Activated naive CD8-positive, alpha-beta T cell treated with anti-CD3 and anti-CD28 coated beads for 36 hours (primary cell): ENCODE results near the gene BLCAP. TPM values are rescaled to one million over a fixed set of nuclear protein-coding genes. Genes with fewer than 3 reads are reported as not detected.

Experiments
- DNase-seq: peaks from one replicate; pipeline ENCODE4 v3.0.0; 2021
- H3K27ac Mint-ChIP-seq: one replicate; pipeline ENCODE4 v1.8.0; 2022; ENCODE audit warnings: mild to moderate bottlenecking, moderate library complexity, mixed read lengths
- H3K27me3 Mint-ChIP-seq: one replicate; pipeline ENCODE4 v1.8.0; 2022; ENCODE audit warnings: mild to moderate bottlenecking, mixed read lengths
- H3K36me3 Mint-ChIP-seq: one replicate; pipeline ENCODE4 v1.8.0; 2021; ENCODE audit warnings: mild to moderate bottlenecking, mixed read lengths
- H3K4me1 Mint-ChIP-seq: one replicate; pipeline ENCODE4 v1.8.0; 2021; ENCODE audit warnings: mixed read lengths
- H3K4me3 Mint-ChIP-seq: one replicate; pipeline ENCODE4 v1.8.0; 2022; ENCODE audit warnings: mild to moderate bottlenecking, moderate library complexity, mixed read lengths
- H3K9me3 Mint-ChIP-seq: one replicate; pipeline ENCODE4 v1.8.0; 2022; ENCODE audit warnings: mixed read lengths
- total RNA-seq, 2 experiments: library from RNA; stranded (reverse); gene quantifications; one replicate each; pipeline ENCODE4 v1.2.3, GENCODE V29; 2021

BLCAP gene
- total RNA-seq, 2 experiments from 2014 or later = 29.4 to 30.9 TPM

DNA sequence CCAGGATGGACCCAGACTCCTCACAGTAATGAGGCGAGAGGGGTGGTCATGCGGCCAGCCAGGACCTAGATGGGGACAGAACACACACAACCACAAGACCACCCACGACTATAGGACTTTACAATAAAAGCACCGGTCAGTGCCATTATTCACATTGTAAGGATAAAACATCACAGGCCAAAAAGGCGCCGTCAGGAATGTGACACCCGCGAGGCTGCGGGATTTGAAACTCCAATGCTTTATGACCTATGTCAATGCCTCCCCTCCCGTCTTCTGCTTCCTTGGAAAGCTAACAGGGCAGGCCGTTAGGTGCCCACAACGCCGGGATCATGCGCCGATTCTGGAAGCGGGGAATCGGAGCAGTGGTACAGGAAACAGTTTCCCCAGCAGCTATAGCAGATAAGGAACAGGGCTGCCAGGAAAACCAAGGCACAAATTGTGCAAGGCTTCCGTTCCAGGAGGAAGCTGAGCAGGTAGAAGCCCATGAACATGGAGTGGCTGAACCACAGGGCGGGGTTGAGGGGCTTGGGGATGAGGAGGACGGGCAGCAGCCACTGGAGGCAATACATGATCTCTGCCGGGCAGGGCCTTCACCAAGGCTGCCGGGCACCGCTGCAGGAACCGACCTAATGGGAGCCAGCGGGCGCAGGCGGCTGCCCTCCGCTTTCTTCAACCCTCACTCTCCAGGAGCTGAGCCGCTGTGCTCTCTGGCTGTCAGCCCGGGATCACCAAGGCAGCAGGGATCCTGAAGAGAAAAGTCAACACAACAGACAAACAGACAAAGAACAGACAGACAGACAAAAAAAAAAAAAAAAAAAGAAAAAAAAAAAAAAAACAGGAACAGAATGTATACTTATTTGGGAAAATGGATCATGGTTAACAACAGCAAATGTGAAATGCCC is 8.8 kb downstream of the BLCAP start:
- H3K27ac Mint-ChIP-seq = no peak overlapping the region
- H3K27me3 Mint-ChIP-seq = no peaks in the 10 kb centered on the region
- no peak for DNase-seq
- peaks cover 20% of the 10 kb centered on the region for H3K4me1 Mint-ChIP-seq
- H3K36me3 Mint-ChIP-seq = peaks cover 11% of the 10 kb centered on the region
- no peaks in the 10 kb centered on the region for H3K9me3 Mint-ChIP-seq
- no peak overlapping the region for H3K4me3 Mint-ChIP-seq

DNA sequence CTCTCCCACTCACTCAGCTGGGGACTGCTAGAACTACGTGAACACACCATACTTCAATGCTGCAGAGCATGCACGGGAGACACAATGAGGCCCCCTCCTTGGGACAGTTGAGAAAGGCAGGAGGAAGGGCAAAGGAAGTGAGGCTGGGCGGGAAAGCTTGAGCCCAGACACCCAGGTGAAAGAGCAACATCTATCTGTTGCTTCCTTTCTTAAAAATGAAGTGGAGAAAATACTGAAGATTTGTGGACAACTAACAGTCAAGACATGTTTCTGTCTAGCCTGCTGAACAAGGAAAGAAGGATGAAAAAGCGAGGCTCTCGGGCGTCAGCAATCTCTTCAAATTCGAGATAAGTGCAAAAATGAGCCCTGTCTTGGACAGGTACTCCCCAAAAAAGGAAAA is 9.6 kb downstream of the BLCAP start:
- no peak for DNase-seq
- peaks cover 22% of the 10 kb centered on the region for H3K4me1 Mint-ChIP-seq
- H3K27me3 Mint-ChIP-seq = no peaks in the 10 kb centered on the region
- H3K36me3 Mint-ChIP-seq = peaks cover 11% of the 10 kb centered on the region
- no peak overlapping the region for H3K4me3 Mint-ChIP-seq
- H3K9me3 Mint-ChIP-seq = no peaks in the 10 kb centered on the region
- H3K27ac Mint-ChIP-seq = no peak overlapping the region

DNA sequence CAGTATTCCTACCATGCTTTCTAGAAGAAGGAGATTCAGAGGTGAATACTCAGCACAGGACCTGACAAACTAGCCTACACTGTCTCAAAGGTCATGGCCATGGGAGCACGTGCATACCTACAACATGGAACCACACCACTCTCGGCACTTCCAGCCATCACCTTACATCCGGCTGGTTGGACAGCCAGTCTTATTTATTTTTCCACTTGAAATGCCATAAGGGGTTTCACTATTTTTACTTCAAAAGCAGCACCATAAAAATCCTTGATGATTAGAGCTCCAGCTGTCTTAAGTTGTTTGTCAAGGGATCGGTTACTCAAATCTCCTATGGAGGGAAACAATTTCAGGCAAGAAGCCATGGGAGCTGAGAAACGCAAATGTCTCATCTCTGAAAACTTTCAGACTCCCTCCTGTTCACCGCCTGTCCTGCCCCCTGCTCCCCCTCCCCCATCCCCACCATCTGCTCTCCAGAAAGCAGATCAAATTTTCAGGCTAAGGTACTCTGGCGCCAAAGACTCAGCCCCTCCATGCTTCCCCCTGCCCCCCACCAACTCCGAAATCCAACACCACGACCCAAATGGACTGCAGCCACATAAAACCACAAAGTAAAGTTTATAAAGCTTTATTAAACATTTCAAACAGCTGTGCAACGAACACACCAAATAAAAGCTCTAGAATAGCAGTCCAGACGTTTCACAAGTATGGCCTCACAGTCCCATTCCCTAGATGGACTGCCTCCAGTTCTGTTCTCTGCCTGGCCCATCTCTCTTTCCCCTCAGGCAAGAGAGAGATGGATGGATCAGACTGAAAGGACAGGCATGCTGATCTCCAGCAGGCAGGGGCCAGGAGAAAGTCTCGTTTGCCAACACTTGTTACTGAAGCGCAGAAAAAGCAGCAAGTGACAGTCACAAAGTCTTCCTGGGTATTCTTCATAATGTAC is 10.6 kb downstream of the BLCAP start:
- Mint-ChIP-seq H3K27ac (no peak overlapping the region), H3K9me3 (no peaks in the 10 kb centered on the region), H3K36me3 (peaks cover 11% of the 10 kb centered on the region), H3K4me3 (no peak overlapping the region), H3K4me1 (peaks cover 20% of the 10 kb centered on the region), H3K27me3 (no peaks in the 10 kb centered on the region)
- DNase-seq = no peak

DNA sequence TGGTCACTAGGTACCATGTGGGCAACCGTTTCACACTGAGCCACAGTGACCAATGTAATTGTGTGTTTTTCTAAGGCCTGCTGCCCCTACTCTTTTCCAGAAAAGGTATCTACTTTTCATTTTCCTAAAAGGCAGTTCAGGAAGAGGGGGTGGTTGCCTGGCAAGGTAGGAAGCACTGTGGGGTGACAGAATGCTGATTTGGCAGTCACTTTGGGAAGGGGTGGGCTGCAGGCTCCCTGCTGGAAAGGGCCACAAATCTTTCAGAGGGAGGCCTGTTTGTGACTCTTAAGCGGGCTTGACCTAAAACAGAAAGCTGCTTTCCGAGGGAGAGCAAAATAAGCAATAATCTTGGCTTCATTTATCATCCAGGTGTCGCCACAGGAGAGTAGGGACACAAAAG is 11.8 kb downstream of the BLCAP start:
- H3K9me3 Mint-ChIP-seq = no peaks in the 10 kb centered on the region
- no peaks in the 10 kb centered on the region for H3K27me3 Mint-ChIP-seq
- no peak overlapping the region for H3K4me3 Mint-ChIP-seq
- no peak overlapping the region for H3K27ac Mint-ChIP-seq
- peaks cover 19% of the 10 kb centered on the region for H3K4me1 Mint-ChIP-seq
- peaks cover 13% of the 10 kb centered on the region for H3K36me3 Mint-ChIP-seq
- no peak for DNase-seq

DNA sequence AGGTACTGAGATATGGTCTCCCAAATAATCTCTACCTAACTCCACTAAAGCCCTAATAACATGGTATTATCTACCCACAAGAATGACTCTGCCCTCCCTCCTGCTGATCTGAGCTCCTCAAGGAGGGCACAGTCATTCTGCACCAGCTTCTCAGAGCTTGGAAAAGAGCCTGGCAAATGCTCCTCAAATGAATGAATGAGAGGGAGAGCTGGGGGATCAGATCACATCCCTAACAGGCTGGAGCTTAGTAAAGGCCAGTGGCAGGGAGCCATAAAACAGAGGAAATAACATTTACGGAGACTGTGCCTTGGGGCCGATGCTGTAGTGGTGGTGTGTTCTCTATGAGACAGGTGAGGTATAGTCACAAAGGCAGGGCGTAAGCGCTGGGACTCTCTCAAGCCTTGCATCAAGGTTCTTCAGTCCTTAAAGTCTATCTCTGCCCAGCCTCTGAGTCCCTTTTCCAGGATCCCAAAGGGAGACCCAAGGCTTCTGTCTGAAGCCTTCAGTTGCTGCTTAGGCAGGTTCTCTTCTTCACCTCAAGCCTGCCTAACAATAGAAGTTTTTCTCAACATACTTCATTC is 13.8 kb downstream of the BLCAP start:
- Mint-ChIP-seq H3K4me1 (peaks cover 11% of the 10 kb centered on the region), H3K4me3 (no peak overlapping the region), H3K27me3 (no peaks in the 10 kb centered on the region), H3K9me3 (no peaks in the 10 kb centered on the region), H3K36me3 (peaks cover 6% of the 10 kb centered on the region), H3K27ac (no peak overlapping the region)
- no peak for DNase-seq

DNA sequence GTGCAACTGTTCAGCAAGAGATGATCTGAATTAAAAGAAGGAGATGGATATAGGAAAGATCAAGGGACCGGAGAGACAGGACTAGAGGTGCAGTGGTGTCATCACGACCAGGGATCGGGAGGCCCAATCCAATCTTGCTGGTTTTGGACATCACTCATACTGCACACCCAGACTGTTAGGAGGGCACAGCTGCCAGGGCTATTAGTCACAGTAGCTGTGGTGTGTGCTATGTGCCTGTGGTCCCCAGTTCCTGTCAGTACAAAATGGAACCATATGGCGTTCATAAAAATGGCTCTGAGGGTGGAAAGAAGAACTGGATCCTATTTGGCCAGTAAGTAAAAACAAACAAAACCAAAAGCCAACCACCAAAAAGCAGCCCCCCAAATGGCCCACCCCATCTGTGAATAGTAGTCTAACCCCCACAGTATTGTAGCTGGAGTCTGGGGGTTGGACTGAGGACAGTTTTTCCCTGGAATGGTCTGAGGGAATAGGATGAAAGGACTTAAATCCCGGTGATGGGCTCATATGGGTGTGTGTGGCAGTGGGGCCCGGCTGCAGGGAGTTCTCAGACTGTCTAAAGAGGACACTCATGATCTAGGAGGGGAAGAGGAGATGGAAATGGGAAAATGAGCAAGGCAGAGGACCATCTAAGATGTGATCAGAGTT is 15.9 kb downstream of the BLCAP start:
- no peaks in the 10 kb centered on the region for H3K27me3 Mint-ChIP-seq
- H3K36me3 Mint-ChIP-seq = peaks cover 6% of the 10 kb centered on the region
- no peak overlapping the region for H3K27ac Mint-ChIP-seq
- no peak overlapping the region for H3K4me3 Mint-ChIP-seq
- DNase-seq = no peak
- H3K4me1 Mint-ChIP-seq = peaks cover 9% of the 10 kb centered on the region
- no peaks in the 10 kb centered on the region for H3K9me3 Mint-ChIP-seq

DNA sequence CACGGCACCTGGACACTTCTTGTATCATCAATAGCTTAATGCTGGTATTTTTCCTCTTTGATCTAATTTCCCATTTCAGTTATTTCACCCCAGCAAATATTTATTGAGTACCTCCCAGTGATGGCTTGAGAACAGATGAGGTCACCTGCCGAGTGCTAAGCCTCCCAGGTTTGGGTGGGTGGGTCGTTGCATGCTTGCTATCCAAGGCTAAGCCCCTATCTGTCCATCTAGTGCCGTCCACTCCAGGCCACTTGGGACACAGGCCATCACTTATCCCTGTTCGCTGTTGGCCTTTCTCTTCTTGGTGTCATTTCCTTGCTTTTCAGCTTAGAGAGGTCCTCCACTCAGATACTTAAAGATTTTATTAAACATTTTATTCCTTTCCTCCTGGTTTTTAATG is 17.4 kb downstream of the BLCAP start:
- H3K36me3 Mint-ChIP-seq = peaks cover 6% of the 10 kb centered on the region
- H3K9me3 Mint-ChIP-seq = no peaks in the 10 kb centered on the region
- no peaks in the 10 kb centered on the region for H3K27me3 Mint-ChIP-seq
- DNase-seq = no peak
- no peak overlapping the region for H3K27ac Mint-ChIP-seq
- peaks cover 5% of the 10 kb centered on the region for H3K4me1 Mint-ChIP-seq
- no peak overlapping the region for H3K4me3 Mint-ChIP-seq

DNA sequence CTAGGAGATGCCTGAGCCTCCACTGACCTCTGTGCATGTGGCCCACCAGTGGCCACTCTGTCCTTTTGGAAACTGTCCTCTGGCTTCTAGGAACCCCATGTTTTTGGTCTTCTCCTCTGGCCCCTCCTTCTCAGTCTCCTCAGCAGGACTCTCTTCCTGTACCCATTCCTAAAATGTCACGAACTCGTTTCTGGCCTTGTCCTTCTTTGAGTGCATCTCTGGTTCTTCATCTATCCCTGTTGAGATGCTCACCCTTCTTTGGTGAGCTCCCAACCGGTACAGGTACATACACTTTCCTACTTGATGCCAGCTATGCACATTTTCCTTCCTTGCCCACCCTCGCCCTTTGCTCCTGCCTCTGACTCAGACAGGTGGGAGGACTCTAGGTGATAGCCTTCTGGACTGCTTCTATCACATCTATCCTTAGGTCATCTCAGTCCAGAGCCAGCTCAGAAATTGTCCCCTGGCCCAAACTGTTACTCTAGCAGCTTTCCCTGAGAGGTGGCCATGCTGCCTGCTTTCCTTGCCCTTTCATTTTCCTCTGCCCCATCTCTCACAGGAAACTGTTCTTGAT is 21.4 kb downstream of the BLCAP start:
- no peaks in the 10 kb centered on the region for H3K36me3 Mint-ChIP-seq
- no peak overlapping the region for H3K27ac Mint-ChIP-seq
- no peaks in the 10 kb centered on the region for H3K4me1 Mint-ChIP-seq
- no peak overlapping the region for H3K4me3 Mint-ChIP-seq
- H3K27me3 Mint-ChIP-seq = no peaks in the 10 kb centered on the region
- H3K9me3 Mint-ChIP-seq = no peaks in the 10 kb centered on the region
- no peak for DNase-seq

DNA sequence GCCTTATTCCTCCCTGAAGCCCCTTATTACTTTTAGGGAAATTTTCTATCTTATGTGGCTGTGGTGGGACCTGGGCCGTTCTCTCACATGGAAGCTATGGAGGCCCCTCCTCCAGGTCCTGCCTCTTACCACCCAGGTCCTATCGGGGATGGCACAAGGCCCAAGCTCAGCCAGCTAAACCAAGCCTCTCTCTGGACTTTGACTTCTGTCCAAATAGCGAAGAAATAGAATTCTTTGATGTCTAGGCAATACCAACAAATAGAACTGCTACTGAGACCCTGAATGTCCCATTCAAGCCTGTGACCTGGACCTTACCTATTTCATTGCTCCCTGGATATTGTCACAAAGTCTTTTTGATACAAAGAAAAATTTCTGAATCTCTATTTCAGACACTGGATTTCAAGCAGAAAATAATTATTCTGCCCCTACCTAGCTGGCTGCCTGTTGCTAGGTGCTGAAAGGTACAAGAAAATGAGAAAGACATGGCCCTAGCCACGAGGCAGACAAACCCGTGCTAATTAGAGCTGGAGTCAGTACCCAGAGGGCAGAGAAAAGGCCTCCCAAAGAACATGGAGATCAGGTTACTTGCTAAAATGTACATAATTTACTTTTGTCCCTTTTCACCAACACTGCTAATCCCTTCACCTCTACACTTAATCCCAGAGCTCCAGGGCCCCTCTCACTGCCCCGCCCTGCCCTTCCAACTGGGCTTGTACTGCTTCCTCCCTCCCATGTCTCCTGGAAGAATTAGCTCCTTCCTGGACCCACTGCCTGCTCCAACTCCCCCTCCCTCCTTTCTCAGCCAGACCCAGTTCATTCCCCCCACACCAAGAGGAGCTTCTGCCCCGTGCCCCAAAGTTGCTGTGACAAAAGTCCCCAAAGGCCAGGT is 22.2 kb downstream of the BLCAP start:
- Mint-ChIP-seq H3K4me3 (no peak overlapping the region), H3K4me1 (no peaks in the 10 kb centered on the region), H3K9me3 (no peaks in the 10 kb centered on the region), H3K27me3 (no peaks in the 10 kb centered on the region), H3K27ac (no peak overlapping the region), H3K36me3 (no peaks in the 10 kb centered on the region)
- no peak for DNase-seq

DNA sequence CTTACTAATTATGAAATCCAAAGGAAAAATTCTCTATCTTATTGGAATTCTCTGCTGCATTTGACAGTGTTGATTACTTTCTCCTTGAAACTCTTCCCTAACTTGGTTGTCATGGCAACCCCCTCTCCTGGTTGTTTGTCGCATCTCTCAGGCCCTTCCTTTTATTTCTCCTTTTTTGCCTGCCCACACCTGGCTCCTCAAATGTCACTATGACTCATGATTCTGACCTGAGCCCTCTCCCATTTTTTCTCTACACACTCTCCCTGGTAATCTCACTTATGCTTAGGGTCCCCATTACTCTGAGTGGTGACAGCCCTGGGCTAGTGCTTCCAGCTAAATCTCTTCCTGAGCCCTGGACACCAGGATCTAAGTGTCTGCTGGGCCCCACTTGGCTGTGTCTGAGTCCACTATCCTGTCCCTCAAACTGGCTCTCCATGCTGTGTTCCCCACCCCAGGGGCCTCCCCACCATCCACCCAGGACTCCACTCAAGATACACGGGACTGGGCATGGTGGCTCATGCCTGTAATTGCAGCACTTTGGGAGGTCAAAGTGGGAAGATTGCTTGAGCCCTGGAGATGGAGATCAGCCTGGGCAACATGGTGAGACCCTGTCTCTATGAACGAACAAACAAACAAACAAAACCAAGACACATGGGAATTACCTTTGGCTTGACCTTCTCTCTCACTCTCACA is 23.1 kb downstream of the BLCAP start:
- H3K9me3 Mint-ChIP-seq = no peaks in the 10 kb centered on the region
- no peak for DNase-seq
- H3K27me3 Mint-ChIP-seq = no peaks in the 10 kb centered on the region
- H3K36me3 Mint-ChIP-seq = no peaks in the 10 kb centered on the region
- H3K4me3 Mint-ChIP-seq = no peak overlapping the region
- H3K27ac Mint-ChIP-seq = no peak overlapping the region
- no peaks in the 10 kb centered on the region for H3K4me1 Mint-ChIP-seq

DNA sequence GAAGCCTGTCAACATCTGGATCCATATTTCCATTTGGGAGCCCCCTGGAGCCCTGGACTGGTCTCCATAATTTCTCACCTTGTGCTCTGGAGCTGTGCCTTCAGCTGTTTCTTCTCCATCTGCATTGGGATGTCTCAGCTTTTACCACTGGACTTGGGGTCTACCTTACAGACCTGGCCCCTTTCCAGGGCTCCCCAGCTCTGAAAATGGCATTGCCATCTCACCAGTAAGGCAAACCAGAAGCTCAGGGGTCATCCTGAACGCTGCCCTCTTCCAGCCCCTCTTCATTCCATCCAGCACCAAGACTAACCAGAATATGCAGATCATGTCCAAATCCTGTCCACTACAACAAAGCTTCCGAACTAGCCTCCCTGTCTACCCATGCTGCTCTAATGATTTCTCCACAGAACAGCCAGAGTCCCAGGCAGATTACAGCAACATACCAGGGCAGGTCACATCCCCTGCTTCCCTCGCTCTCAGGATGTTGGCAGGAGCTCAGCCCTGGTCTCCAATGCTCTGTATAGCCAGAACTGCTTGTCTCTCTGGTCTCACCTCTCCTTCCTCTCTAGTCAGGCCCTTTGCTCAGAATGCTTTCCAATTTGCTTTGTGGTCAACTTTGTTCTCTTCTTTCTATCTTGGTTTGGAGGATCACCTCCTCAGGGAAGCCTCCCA is 24.3 kb downstream of the BLCAP start:
- no peak overlapping the region for H3K4me3 Mint-ChIP-seq
- no peaks in the 10 kb centered on the region for H3K4me1 Mint-ChIP-seq
- H3K9me3 Mint-ChIP-seq = no peaks in the 10 kb centered on the region
- H3K27ac Mint-ChIP-seq = no peak overlapping the region
- DNase-seq = no peak
- H3K27me3 Mint-ChIP-seq = no peaks in the 10 kb centered on the region
- H3K36me3 Mint-ChIP-seq = no peaks in the 10 kb centered on the region

DNA sequence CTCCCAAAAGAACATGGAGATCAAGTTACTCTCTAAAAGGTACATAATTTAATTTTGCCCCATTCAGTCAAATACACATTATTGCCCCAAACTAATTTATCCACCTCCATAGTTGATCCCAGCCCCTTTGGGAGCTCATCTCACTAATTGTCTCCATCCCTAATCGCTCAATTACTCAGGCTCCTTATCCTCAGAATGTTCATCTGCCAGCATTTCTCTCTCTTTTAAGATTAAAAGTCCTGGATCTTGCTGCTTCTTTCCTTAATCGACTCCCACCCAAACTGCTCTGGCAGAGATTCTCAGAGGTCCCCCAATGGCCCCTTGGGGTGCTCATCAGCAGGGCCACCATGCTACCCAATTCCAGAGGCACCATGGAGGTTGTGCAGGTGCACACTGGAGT is 25.0 kb downstream of the BLCAP start:
- H3K27ac Mint-ChIP-seq = no peak overlapping the region
- DNase-seq = no peak
- no peaks in the 10 kb centered on the region for H3K9me3 Mint-ChIP-seq
- H3K36me3 Mint-ChIP-seq = no peaks in the 10 kb centered on the region
- H3K4me1 Mint-ChIP-seq = no peaks in the 10 kb centered on the region
- H3K27me3 Mint-ChIP-seq = no peaks in the 10 kb centered on the region
- H3K4me3 Mint-ChIP-seq = no peak overlapping the region

DNA sequence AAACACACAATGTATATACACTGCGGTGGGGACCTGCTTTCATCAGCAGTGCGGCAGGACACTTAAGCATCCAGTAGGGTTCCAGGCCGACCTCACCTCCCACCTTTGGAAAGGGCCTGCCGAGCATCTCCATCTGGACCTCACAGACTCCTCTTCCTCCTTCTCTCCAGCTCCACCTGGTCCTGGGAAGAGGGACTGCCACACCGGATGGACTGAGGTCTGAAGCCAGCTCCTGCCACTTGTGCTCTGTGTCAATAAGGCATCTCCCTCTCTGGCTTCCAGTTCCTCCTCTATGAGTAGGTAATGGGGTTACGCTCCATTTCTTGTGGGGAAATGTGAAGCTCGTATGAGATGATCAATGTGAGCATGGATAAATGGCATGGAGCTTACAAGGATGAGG is 25.7 kb downstream of the BLCAP start:
- no peak overlapping the region for H3K4me3 Mint-ChIP-seq
- no peaks in the 10 kb centered on the region for H3K9me3 Mint-ChIP-seq
- no peaks in the 10 kb centered on the region for H3K27me3 Mint-ChIP-seq
- H3K4me1 Mint-ChIP-seq = no peaks in the 10 kb centered on the region
- H3K36me3 Mint-ChIP-seq = no peaks in the 10 kb centered on the region
- DNase-seq = no peak
- no peak overlapping the region for H3K27ac Mint-ChIP-seq
